NCI-H1105 (cell line): ENCODE results near the gene EFL1.
"Not testable (repeated sequence)": the region's sequence is repeated elsewhere in the genome, so short reads cannot be mapped to it uniquely, and the experiment has no call there.

Source experiments
- DNase-seq: peaks from one replicate; lab custom pipeline; 2025; lab: John Stamatoyannopoulos, UW

The EFL1 gene

DNA sequence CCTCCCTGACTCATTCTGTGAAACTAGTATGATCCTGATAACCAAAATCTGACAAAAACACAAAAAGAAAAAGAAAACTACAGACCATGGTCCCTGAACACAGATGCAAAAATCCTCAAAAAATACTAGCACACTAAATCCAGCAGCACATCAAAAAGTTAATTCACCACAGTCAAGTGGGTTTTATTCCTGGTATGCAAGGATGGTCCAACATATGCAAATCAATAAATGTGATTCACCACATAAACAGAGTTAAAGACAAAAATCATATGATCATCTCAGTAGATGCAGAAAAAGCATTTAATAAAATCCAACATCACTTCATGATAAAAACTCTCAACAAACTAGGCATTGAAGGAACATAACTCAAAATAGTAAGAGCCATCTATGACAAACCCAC is 12.9 kb upstream of the EFL1 start:
- no peak for DNase-seq

GRCh38 chr15:82272154-82272553 is 9.6 kb upstream of the EFL1 start:
- no peak for DNase-seq

DNA sequence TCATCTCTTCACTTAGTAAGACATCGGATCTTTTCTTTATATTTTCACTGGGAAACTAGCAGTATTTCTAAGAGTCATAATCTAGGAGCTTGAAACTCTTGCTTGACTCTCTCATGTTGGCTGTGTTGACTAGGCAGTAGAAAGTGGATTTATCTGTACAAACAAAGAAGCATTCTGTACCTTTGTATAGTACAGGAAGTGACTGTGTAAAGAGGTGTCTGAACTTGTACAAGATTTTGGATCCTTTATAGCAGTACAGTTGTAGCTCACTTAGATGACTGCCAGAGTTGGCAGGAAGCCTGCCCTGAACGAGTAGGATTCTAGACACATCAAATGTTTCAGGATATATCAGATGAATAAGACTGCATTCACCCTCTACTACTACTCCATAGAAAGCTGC is 5.9 kb upstream of the EFL1 start:
- DNase-seq, result not testable (repeated sequence)

- not testable (repeated sequence) for DNase-seq
Measured at GRCh38 chr15:82267137-82267536, 4.6 kb upstream of the EFL1 start.

DNA sequence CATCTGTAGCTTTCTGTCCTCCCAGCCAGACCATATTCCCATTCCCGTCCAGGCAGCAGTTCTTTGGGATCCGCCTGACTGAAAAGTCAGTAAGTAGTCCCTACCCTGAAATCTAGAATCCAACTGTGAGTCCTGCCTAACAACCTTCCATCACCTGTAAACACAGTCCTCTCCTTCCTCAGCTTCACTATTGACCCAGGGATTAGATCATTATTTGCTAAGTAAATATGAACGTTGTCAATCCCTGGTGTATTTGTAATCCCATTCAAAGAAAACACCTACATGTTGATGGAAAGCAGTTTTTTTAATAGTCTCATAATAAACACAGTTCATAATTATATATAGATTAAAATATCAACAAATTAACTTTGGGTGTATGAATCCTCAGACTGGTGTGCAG is 816 bp upstream of the EFL1 start:
- DNase-seq, result no peak

DNA sequence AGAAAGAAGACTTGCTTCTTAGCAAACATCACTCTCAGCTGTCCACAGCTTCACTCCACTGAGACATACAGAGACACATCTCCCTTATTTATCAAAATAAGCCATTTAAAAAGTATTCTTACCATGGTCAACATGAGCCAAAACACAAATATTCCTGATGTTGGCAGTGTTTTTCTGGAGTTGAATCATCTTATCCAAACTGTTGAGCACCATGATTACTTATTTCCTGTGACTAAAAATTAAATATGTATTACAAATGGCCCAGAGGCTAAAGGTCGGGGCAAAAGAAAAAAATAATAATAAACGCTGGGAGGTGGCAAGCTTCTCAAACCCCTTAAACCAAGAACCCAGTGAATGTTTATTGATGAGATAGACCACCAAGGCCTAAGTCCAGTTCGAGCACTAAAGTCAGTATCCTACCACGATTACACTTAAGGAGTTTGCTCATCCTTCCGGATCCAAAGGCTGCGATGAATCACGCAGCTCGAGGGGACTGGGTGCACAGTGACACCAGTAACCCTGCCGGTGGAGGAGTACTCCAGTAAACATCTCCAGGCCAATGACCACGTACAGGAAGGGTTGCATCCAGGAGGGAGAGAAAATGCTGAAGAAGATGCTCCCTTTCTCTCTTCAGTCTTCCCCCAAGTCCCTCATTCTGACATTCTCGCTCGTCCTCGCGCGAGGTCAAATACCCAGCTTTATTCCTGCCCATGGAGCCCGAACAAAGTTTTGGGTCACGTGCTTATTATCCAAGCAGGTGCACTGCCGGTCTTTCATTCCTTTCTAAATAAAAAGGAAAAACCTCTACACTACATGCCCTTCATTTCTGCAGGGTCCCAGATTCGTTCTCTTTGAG is 740 bp downstream of the EFL1 start:
- not testable (repeated sequence) for DNase-seq

DNA sequence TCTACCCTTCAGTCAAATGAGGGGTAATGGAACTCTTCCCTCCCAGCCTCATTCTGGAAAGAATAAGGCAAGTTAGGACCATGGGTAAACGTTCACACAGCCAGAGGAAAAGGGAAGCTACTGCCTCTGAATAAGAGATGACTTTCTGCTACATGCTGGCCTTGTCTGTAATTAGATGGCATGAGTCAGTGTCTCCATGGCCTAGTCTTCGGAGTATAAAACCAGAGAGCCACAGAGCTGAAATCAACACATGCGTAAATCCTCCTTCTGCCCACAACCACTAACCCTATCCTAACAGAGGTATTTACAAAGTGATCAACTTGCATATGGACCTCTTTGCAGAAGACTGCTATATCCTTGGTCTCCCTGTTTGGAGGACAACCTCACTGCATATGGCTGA is 14.3 kb downstream of the EFL1 start:
- not testable (repeated sequence) for DNase-seq

GRCh38 chr15:82245956-82246355 is 16.6 kb downstream of the EFL1 start:
- not testable (repeated sequence) for DNase-seq

DNA sequence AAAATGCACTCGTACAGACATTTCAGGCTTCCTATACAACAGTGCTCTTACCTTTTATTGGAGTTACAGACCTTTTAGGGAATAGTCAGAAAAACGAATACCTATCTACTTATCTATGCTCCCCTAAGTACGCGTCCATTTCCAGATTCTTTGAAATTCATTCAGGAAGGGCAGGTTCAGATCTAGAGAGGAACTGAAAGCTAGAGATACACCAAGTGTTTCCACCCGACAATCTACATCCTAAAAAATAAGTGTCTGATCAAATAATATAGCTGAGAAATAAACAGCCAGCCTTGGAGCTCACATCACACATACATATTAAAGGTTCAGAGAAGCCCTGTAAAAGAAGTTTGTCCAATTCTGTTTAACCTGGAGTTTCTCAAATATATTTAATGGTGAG is 18.9 kb downstream of the EFL1 start:
- not testable (repeated sequence) for DNase-seq

DNA sequence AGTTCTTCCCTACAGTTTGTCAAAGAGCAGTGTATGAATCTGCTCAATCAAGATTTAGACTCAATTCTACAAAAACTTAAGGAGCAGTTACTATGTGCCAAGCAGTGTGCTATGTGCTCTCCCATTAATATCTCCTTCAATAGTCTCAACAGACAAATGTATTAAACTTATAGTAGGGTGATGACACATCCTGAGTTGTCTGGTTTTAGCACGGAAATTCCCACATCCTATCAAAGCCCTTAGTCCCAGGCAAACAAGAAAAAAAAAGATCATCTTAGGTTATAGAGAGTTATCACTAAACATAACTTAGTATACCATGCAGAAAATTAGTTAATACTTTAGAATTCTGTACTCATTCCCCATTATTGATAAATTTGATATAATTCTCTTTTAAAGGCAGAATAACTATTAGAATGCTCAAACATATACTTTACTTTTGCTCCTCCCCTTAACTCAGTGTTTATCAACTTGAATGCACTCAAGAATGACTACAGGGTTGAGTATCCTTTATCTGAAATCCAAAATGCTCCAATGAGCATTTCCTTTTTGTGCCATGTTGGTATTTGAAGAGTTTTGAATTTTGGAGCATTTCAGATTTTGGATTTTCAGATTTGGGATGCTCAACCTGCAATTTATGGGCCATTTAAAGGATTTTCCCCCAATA is 20.6 kb downstream of the EFL1 start:
- DNase-seq, result not testable (repeated sequence)

- no peak for DNase-seq
Measured at GRCh38 chr15:82239685-82240391, 22.7 kb downstream of the EFL1 start.

- DNase-seq, result not testable (repeated sequence)
Measured at GRCh38 chr15:82237944-82238534, 24.5 kb downstream of the EFL1 start.

DNA sequence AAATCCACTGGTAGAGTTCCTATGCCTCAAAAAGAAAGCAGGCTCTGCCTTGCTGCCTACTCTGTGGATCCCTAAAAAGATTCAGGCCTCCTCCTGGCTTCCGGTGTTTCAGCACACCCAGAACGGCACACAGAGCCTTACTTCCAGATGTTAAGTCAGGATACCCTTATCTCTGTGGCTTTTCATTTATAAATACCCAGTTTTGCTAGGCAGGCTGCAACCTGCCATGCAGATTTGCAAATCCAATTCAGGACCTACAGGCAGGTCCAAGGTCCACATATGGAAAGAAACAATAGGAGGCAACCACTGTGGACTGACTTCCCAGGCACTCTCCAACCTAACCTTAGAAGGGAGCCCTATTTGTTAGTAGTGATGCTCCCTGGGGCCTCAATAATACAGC is 30.7 kb downstream of the EFL1 start:
- DNase-seq, result no peak

DNA sequence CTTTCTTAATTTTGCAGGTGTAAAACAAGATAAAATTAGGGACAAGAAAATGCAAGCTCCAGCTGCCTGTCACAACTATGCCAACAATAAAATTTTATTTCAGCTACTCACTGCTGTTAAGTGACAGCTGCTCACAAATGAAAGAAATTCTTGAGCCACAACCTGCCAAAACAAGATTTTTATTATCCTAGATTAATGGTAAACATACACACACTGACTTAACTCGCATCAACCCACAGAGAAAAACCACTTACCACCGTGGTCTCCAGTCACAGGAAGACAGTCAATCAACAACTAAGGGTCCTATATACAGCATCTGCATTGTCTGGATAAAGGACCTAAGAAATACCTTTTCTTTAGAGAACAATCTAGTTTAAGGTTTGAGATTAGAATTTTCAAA is 31.3 kb downstream of the EFL1 start:
- DNase-seq, result peak; percentile 10

DNA sequence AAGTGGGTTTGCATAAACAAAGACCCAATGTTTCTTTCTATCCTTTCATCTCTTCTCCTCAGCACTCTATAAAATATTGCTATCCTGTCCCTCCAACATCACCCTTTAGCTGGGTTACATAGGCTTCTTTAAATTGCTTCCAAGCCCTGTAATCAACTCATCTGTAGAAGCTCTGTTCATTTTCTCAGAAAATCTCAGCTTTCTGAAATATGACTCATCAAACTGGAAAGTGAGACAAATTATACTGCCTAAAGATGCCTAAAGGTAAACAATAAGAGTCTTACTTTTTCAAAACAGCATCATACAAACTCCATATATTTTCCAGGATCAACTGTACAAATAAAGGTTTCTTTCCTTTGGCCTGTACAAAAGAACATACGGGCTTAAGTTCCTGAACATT is 33.8 kb downstream of the EFL1 start:
- DNase-seq, result no peak

GRCh38 chr15:82221535-82221934 is 41.0 kb downstream of the EFL1 start:
- DNase-seq, result not testable (repeated sequence)

GRCh38 chr15:82216092-82216491 is 46.4 kb downstream of the EFL1 start:
- DNase-seq, result not testable (repeated sequence)

GRCh38 chr15:82212201-82212600 is 50.3 kb downstream of the EFL1 start:
- not testable (repeated sequence) for DNase-seq

DNA sequence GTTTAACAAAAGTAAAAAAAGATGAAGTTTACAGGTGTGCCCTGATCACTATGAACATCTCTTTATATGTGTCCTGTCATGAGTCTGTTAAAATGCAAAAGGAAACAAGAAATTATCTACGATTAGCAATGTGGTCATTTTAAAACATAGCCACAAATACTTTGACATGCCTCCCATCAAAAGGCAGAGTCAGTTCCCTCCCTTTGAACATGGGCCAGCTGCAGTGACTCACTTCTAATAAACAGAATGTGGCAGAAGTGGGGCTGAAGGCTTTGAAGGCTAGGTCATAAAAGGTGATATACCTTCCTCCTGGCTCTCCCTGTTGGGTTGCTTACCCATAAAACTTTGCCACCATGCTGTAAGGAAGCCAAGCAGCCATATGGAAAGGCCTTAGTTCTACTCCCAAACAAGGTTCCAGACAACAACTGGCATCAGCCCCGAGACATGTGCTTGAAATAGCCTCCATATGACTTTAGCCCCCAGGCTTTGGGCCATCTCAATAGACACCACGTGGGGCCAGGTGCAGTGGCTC is 52.4 kb downstream of the EFL1 start:
- not testable (repeated sequence) for DNase-seq

DNA sequence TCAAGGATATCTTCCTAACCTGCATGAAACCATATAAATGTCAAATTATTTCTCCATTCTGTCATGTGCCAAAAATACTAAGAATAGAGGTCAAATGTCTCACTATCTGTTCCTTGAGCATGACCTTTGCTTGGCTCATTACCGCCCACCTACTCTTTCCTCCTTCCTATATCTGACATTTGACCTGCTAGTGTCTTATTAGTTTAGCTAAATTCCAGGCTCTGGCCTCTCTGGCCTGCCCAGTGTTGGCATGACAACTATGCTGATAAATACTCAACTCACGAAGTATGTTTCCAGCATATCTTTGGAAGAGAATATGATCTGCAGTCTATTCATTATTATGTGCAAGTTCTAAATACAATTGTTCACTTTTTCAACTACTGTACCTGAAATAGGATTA is 58.0 kb downstream of the EFL1 start:
- not testable (repeated sequence) for DNase-seq

DNA sequence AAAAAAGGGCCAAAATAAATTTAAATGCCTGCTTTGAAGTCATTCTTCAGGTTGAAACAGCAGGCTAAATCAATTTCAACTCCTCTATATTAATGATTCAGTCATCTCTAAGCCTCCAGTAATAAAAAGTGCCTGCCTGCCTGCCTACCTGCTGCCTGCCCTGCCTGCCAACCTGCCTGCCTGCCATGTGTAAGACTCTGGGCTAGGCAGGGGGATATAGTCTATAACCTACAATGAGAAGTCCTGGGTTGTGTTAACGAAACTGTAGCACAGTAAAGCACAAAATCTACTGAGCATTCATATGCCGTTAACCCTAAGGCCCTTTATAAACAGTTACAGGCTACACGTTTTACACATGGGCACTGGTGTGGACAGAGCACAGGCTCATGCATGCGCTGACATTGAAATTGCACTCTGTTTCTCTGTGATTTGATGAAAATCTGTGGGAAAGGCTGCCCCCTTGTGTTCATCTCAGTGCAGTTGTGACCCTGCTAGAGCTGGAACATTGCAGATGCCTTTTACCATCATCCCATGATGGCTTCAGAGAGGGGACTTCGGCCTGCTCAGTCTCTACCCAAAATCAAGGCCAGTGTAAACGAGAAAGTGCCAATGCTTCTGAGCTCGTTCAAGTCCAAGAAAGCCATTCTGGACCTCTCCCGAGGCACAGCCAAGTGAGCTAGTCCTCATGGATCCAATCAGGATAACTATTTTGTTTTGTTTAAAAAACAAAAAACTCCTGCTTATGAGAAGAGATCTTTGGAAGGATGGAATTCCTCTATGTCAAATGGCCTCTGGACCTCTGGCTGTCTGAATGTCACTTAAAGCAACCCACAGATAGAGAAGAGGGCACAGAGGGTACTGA is 64.6 kb downstream of the EFL1 start:
- DNase-seq, result peak; percentile 18
